Panc1 (cell line): ENCODE data around the gene ARHGAP32. TPM values are rescaled to one million over a fixed set of nuclear protein-coding genes. Genes with fewer than 3 reads are reported as not detected.

Source experiments
- ATAC-seq: fragments of 200-7000 bp; cut with Tn5 transposase; 2 replicates; pipeline ENCODE4 v1.9.1; 2020; ENCODE audit warnings: mild to moderate bottlenecking, moderate library complexity
- BruUV-seq: library from RNA; stranded (reverse); fragments of 400-500 nt; replicated peaks from 2 replicates; lab custom pipeline; 2021; lab: Mats Ljungman, UMichigan
- CTCF ChIA-PET: fragments of 300-600 bp; sonication (Branson Sonifier 250); formaldehyde crosslinking; loops from one replicate; lab custom pipeline; 2022; ENCODE audit warnings: antibody characterized with exemption; lab: Charles Lee
- POLR2A ChIA-PET: fragments of 300-600 bp; sonication (Branson Sonifier 250); formaldehyde crosslinking; loops from one replicate; lab custom pipeline; 2022; ENCODE audit warnings: antibody characterized with exemption; lab: Charles Lee
- DNase-seq: peaks from one replicate; pipeline ENCODE4 v3.0.0-alpha.2; 2010; ENCODE audit warnings: low read depth, low spot score
- H3K27ac ChIP-seq: 2 replicates; pipeline ENCODE4 v1.5.1; 2011; ENCODE audit warnings: mild to moderate bottlenecking, low read length, inconsistent platforms
- H3K27me3 ChIP-seq: fragments of 200-500 bp; sonication (Bioruptor generic); 2 replicates; pipeline ENCODE4 v1.6.0; 2014; ENCODE audit warnings: low read length, inconsistent platforms; ENCODE audit not compliant: control insufficient read depth, insufficient read depth
- H3K36me3 ChIP-seq: fragments of 200-500 bp; sonication (Bioruptor generic); 2 replicates; pipeline ENCODE4 v1.5.1; 2014; ENCODE audit warnings: inconsistent platforms, mild to moderate bottlenecking, low read length, moderate library complexity; ENCODE audit not compliant: control insufficient read depth, insufficient read depth
- H3K4me1 ChIP-seq: 2 replicates; pipeline ENCODE4 v1.5.1; 2011; ENCODE audit warnings: inconsistent platforms, mild to moderate bottlenecking, low read length, moderate library complexity; ENCODE audit not compliant: control insufficient read depth, insufficient read depth
- H3K4me3 ChIP-seq, 2 experiments: 2 replicates each; pipeline ENCODE4 v1.5.1; 2011 to 2012; ENCODE audit warnings: low read depth in 2 of 2, low read length in 2 of 2, mild to moderate bottlenecking in 2 of 2, inconsistent platforms in 1 of 2, moderate library complexity in 1 of 2
- H3K9me3 ChIP-seq: fragments of 200-500 bp; sonication (Bioruptor generic); 2 replicates; pipeline ENCODE4 v1.5.1; 2014; ENCODE audit warnings: low read depth, mild to moderate bottlenecking, inconsistent platforms, low read length, moderate library complexity; ENCODE audit not compliant: control insufficient read depth, insufficient read depth
- POLR2AphosphoS5 ChIP-seq: IDR thresholded peaks from 2 replicates; pipeline ENCODE4 v1.6.1; 2012; ENCODE audit warnings: mild to moderate bottlenecking, low read depth, low read length, moderate library complexity
- SIN3A ChIP-seq: IDR thresholded peaks from 2 replicates; pipeline ENCODE4 v1.6.1; 2012; ENCODE audit warnings: low read depth, mild to moderate bottlenecking, low read length, moderate library complexity, borderline replicate concordance; ENCODE audit not compliant: insufficient read depth
- TCF7L2 ChIP-seq: IDR thresholded peaks from 2 replicates; pipeline ENCODE4 v1.6.1; 2011; ENCODE audit warnings: mild to moderate bottlenecking, low read depth, low read length, inconsistent platforms
- in situ Hi-C: cut with HindIII; loops from 2 replicates; pipeline ENCODE4 v1.10.0; 2016; ENCODE audit warnings: low sequenced_read_pairs, low pct_unique_long_range_greater_than_20kb
- intact Hi-C: fragments of 100-400 bp; cut with micrococcal nuclease; formaldehyde crosslinking; loops from one replicate; pipeline ENCODE4 v1.10.0; 2022; ENCODE audit not compliant: unreplicated experiment
- total RNA-seq: library from RNA; stranded (reverse); gene quantifications from one replicate; pipeline ENCODE4 v1.2.1, GENCODE V29; 2021; ENCODE audit not compliant: unreplicated experiment
- TF ChIP-seq, protein P1 (sequence below): fragments of 450-650 bp; IDR thresholded peaks from 2 replicates; pipeline ENCODE4 v1.5.1; 2017; ENCODE audit warnings: mild to moderate bottlenecking
- TF ChIP-seq, protein P2 (sequence below), 2 experiments: IDR thresholded peaks; 2 replicates each; pipeline ENCODE4 v1.6.1; 2011 to 2012; ENCODE audit warnings: low read depth in 2 of 2, control low read depth in 1 of 2, low read length in 1 of 2, mild to moderate bottlenecking in 1 of 2, moderate library complexity in 1 of 2; ENCODE audit not compliant: insufficient read depth in 1 of 2

The ARHGAP32 gene
- total RNA-seq, 1 experiment from 2014 or later = 44.6 TPM

DNA sequence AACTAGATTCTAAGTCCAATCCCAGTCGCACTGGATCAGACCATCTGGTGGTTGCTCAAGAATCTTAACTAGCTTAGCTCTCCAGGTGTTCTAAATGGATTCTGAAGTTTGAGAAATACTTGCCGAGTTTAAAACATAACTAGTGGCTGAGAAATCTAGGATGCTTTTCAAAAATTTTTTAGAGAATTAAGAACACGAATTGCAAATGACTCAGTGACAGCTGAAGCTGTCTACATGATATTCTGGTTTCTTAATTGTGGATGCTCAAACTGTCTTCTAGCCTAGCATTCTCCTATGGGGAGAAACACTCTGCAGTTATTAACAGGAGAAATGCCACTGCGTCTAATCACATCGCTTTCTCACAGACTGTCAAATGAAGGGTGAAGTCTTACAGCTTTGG, 229.2 kb downstream of the ARHGAP32 start:
- Histone ChIP-seq H3K9me3 (no peaks in the 10 kb centered on the region), H3K4me1 (no peaks in the 10 kb centered on the region), H3K27ac (no peak overlapping the region), H3K4me3 (no peak overlapping the region), H3K36me3 (no peaks in the 10 kb centered on the region), H3K27me3 (no peaks in the 10 kb centered on the region)
- in situ Hi-C loops (no loop called here), intact Hi-C loops (no loop called here)
- ChIA-PET POLR2A (no interaction called here), CTCF (no interaction called here)
- TF ChIP-seq TCF7L2 (no peak), POLR2AphosphoS5 (no peak), SIN3A (no peak)
- TF ChIP-seq, protein P1, sequence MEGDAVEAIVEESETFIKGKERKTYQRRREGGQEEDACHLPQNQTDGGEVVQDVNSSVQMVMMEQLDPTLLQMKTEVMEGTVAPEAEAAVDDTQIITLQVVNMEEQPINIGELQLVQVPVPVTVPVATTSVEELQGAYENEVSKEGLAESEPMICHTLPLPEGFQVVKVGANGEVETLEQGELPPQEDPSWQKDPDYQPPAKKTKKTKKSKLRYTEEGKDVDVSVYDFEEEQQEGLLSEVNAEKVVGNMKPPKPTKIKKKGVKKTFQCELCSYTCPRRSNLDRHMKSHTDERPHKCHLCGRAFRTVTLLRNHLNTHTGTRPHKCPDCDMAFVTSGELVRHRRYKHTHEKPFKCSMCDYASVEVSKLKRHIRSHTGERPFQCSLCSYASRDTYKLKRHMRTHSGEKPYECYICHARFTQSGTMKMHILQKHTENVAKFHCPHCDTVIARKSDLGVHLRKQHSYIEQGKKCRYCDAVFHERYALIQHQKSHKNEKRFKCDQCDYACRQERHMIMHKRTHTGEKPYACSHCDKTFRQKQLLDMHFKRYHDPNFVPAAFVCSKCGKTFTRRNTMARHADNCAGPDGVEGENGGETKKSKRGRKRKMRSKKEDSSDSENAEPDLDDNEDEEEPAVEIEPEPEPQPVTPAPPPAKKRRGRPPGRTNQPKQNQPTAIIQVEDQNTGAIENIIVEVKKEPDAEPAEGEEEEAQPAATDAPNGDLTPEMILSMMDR = no peak
- TF ChIP-seq, protein P2, sequence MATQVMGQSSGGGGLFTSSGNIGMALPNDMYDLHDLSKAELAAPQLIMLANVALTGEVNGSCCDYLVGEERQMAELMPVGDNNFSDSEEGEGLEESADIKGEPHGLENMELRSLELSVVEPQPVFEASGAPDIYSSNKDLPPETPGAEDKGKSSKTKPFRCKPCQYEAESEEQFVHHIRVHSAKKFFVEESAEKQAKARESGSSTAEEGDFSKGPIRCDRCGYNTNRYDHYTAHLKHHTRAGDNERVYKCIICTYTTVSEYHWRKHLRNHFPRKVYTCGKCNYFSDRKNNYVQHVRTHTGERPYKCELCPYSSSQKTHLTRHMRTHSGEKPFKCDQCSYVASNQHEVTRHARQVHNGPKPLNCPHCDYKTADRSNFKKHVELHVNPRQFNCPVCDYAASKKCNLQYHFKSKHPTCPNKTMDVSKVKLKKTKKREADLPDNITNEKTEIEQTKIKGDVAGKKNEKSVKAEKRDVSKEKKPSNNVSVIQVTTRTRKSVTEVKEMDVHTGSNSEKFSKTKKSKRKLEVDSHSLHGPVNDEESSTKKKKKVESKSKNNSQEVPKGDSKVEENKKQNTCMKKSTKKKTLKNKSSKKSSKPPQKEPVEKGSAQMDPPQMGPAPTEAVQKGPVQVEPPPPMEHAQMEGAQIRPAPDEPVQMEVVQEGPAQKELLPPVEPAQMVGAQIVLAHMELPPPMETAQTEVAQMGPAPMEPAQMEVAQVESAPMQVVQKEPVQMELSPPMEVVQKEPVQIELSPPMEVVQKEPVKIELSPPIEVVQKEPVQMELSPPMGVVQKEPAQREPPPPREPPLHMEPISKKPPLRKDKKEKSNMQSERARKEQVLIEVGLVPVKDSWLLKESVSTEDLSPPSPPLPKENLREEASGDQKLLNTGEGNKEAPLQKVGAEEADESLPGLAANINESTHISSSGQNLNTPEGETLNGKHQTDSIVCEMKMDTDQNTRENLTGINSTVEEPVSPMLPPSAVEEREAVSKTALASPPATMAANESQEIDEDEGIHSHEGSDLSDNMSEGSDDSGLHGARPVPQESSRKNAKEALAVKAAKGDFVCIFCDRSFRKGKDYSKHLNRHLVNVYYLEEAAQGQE (IDR thresholded peaks at IDR 0.05; ENCODE audit: insufficient read depth in 1 of 2, low read depth in 2 of 2, low read length in 1 of 2) = no peak
- no peak for DNase-seq
- no peak for ATAC-seq
- no TSS peak for BruUV-seq

DNA sequence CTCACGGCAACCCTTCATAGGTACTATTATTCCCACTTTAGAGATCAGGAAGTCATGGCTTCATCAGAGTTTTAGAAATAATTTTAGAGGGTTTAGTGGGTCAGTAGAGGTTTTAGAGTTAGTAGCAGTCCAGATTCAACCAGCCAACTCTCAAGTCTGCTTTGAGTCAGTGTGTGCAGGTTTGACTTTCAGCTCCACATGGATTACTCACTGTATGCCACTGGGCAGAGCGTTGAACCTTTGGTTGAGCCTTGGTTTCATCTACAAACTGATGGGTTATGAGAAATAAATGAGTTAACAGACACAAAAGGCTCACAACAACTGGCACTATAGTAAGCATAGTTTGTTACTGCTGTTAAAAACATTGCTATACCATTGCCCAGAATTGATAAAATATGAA, 230.5 kb downstream of the ARHGAP32 start:
- ATAC-seq = no peak
- POLR2A ChIA-PET = no interaction called here
- BruUV-seq = no TSS peak
- no peaks in the 10 kb centered on the region for H3K36me3 ChIP-seq
- no peaks in the 10 kb centered on the region for H3K27me3 ChIP-seq
- no peak for DNase-seq
- intact Hi-C loops = no loop called here
- no peaks in the 10 kb centered on the region for H3K4me1 ChIP-seq
- no peaks in the 10 kb centered on the region for H3K9me3 ChIP-seq
- H3K27ac ChIP-seq = no peak overlapping the region
- no peak overlapping the region for H3K4me3 ChIP-seq
- TF ChIP-seq POLR2AphosphoS5 = no peak
- TF ChIP-seq, protein P2 (IDR thresholded peaks at IDR 0.05; ENCODE audit: insufficient read depth in 1 of 2, low read depth in 2 of 2, low read length in 1 of 2) = no peak
- no peak for TF ChIP-seq SIN3A
- no peak for TF ChIP-seq TCF7L2
- TF ChIP-seq, protein P1 = no peak
- in situ Hi-C loops = no loop called here
- CTCF ChIA-PET = no interaction called here
